Stimulated activated CD8-positive, alpha-beta memory T cell treated with anti-CD3 and anti-CD28 coated beads, Interleukin-12 subunit alpha, Interleukin-12 subunit beta, amount 100 ng/mL, for 24 hours (primary cell): ENCODE measurements around the gene PDGFD.

Experiments
- DNase-seq: peaks from one replicate; pipeline ENCODE4 v3.0.0-alpha.2; 2020; ENCODE audit errors: extremely low read depth

The PDGFD gene

DNA sequence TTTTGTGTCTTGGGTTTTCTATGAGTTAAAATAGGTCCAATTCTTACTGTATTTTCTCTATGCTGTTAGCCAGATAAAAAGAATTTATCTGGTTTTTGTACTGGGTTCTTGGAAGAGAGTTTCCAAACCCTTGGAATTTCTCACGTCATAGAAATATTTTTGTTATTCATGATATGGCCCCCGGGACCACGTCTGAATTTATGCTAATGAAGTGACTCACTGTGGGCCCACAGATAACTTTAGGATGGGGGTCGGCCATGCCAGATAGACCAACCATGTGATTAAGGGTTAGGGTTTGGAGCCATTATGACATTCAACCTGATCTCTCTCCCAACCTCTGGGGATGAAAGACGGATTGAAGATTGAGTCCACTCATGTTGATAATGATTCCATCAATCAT is 163.1 kb downstream of the PDGFD start:
- no peak for DNase-seq

DNA sequence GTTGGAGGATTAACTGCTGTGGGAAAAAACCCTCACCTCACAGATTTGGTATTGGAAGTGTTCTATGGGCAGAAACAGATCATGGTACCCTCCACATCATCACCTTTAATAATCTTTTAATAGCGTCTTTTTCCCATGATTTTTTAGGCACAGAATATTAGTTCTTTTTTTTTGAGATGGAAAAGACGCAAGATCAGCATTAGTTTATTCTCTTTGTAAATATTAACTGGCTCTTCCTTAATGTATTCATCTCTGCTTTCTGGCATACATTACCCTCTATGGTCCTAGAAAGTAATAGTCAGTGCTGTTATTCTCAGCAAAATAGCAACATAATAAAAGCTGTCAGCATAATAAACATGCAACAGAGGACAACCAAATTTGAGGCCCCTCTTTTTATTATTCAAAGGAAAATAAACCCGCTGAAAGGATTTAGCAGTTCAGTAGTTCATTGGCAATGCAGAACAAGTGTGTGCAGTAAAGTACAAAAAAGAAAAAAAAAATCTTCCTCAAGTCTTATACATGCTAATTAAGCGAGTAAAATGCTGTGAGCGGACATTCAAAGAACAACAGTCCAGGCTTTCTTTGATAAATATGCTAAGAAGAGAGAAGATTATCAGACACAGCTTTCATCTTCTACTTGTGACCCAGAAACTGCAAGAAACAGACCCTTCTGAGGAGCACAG is 165.0 kb downstream of the PDGFD start:
- DNase-seq: no peak

DNA sequence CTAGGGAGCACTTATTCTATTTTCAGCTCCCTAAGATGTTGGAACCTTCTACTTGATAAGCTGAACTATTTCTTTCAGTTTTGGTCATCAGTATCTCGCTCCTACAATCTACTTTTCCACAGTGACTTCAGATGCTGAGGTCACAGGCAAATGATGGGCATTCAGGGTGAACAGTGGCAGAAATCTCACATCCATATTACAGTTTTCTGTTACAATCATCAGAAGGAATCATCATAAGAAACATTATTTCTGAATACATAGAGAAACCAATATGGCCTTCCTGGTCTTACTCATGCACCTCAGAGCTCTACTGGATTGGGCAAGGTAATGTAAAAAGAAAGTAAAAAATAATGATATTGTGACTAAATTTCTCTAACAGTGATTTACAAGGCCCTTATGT is 166.9 kb downstream of the PDGFD start:
- DNase-seq: no peak

DNA sequence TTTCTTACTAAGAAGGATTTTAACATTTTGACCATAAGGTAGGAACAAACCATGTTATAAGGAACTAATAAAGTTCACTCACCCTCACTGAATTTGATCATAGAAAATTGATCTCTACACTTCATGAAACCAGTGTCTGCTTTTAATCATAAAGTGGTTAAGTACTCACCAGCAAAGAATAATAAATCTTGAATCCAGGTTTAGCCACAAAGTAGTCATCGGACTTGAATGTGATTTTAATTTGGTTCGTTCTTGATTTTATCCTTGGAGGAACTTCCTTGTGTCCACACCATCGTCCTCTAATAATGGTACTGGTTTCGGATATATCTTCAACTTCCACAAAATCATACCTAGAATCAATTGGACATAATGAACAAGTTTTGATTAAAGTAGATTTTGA is 168.1 kb downstream of the PDGFD start:
- DNase-seq: no peak

DNA sequence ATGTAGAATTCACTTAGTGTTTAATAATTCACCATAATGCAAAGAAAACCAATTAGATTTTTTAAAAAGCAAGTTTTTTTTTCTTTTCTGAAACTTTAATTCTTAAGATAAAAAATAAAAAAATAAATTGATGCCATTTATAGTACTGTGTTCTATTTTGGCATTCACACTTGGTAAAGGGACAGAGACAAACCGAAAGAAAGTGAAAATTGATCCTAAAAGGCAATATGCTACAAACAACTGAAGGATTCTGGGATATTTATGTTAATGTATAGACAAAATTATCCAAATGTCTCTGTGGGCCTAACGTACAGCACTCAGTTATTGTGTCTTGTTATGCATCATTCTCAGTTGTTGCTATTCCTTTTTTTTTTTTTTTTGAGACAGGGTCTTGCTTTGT is 169.4 kb downstream of the PDGFD start:
- no peak for DNase-seq

DNA sequence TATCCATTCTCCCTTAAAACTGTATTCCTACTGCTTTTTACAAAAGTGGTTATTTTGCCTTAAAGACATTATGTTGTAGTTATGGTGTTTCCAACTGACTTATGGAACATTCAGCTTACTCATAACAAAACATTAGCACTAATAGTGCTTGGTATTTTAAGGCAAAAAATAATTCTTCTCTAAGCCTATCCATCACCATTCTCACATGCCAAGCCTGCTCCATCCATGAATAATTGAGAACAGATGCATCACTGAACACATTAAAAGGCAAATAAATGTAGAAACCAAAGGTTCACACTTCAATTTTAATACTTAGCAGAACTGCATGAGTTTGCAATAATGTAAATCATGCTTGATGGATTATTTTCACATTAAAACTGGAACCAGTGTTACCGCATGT is 169.9 kb downstream of the PDGFD start:
- DNase-seq: no peak

DNA sequence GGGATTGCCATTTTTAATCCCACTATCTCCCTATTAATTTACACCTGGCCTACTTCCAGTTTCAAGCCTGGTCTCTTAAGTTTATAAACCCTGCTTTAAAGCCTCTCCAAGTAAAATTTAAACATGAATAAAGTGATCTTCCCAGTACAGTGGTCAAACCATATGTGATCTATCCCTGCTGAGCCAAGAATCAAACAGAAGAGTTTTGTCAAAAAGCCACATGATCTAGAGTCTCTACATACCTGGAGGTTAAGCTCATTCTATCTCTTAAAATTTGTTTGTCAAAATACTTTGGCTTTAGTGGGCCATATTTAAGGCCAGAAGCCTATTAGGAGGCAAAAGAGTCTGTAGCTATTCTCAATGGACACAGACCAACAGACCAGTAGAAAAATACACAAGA is 170.4 kb downstream of the PDGFD start:
- DNase-seq: no peak

DNA sequence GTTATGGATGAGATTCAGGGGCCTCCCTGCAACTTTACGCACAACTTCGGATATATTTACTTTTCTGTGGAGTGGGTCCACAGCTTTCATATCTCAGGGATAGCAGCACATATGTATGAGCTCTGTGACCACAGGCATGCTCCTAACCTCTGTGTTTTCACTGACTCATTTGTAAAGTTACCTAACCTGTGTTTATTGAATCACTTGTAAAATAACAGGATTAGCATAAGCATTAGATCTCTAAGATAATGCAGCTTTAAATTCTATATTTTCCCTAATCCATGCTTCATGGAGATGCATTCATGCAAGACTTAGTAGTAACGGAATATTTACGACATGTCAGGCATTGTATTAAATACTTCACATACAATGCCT is 175.4 kb downstream of the PDGFD start:
- DNase-seq: no peak

DNA sequence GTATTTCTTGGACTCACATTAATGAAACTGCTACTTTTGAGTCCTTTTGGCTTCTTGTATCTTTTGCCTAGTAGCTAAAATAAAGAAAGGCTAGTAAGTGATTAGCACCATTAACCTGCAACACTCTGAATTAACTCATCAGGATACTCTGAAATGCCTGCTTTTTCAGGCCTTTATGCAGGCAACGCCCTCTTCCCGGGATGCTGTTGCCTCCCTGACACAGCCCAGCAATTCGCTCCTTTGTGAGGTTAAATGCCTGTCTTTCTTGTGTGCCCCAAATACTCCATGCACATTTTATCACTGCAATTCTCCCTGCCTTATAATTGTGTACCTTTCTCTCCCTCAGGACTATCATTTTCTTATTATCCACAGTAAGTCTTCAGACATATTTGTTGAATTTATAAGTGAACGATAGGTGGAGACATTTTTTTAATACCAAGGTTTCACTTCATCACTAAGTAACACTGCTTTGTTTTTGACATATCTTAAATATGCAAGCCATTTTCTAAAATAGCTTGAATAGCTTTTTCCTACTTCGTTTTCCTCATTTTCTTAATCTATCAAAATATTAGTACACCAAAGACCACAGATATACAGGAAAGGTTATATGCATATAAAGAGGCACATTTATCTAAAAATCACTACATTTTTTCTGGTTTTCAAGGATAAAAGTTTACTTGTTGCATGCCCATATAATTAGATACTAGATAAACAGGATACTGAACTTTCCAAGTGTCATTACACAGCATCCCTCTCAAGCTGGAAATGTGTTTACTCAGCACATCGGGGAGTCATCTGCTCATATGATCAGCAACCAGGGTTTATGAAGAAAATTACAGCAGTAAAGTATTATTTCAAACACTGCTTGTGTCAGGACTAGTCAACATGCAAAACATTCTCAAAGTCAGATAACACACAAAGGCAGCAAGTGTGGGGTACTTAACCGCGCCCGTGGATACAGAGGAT is 176.0 kb downstream of the PDGFD start:
- no peak for DNase-seq

DNA sequence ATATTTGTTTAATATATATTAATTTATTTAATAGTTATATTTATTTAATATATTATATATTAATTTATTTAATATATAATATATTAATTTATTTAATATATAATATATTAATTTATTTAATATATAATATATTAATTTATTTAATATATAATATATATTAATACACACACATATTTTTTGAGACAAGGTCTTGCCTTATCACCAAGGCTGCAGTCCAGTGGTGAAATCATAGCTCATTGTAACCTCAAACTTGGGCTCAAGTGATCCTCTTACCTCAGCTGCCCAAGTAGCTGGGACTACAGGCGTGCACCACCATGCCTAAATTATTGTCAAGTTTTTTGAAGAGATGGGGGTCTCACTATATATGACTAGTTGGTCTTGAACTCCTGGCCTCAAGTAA is 178.9 kb downstream of the PDGFD start:
- no peak for DNase-seq

DNA sequence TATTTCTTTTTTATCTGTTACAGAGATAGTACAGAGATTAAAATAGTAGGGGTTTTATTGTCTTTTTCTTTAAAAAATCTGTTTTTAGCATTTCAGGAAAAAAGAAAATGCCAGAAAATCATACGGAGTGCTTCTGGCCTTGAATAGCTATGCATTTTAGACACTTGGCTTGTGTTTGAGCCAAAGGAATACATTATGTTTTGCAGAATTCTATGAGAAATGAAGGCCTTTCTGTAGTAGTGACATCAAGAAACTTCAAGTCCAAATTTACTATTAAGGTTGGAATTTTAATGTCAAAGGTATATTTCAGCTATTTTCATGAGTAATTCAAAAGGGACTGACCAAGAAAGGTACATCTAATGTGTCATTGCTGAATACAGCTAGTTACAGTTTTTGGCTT is 183.8 kb downstream of the PDGFD start:
- DNase-seq: no peak

DNA sequence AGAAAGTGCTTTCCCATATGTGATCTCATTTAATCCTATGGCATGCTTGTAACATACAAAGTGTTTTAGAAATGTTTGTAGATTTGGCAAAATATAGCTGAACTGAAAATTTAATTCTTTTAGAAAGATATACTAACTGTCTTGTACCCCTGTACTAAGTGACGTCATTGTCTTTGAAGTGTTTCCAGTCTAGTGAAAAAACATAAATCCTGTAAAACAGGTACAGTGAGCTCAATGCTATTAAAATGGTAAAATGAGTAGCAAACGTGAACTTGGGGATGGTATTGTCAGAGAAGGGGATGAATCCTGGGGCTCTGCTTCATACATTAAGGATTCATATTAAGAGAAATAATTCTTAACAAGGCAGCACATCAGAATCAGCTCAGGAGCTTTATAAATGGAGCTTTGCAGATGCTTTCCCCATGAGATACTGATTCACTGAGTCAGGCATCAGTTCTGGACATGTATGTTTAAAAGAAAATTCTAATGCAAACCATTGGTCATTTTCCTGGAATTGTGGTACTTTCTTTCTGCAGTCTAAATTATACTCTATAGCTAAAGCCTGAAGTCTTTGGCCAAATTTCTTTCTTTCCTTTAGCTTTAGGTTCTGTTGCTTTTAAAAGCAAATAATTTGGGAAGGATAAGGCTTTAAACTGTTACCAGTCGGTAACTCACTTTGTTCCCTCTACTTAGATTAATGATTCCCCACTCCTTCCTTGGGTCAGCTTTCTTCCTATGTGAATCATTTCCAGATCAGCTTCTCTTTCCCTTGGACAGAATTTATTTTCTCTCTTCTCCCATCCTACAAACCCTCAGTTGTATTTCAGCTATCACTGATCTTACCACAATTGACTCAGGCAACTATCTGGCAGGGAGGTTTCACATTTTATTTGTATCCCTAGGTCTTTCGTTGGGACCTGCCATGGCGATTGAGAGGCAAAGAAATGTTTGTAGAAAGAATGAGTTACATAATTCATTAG is 185.0 kb downstream of the PDGFD start:
- no peak for DNase-seq

DNA sequence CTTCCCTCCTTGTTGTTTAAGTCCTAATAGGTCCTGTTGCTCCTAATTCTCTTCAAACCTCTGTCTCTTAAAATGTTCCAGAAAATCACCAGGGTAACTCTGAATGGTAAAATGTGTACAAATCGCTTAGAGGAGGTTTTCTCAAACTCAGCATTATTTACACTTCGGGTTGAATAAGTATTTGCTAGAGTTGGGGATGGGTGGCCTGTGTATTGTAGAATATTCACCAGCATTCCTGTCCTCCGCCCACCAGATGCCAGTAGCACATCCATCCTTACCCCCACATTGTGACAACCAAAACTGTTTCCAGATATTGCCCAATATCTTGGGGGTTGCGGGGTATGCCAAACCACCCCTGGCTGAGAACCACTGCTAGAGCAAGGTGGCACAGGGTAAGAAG is 191.9 kb downstream of the PDGFD start:
- DNase-seq: no peak

DNA sequence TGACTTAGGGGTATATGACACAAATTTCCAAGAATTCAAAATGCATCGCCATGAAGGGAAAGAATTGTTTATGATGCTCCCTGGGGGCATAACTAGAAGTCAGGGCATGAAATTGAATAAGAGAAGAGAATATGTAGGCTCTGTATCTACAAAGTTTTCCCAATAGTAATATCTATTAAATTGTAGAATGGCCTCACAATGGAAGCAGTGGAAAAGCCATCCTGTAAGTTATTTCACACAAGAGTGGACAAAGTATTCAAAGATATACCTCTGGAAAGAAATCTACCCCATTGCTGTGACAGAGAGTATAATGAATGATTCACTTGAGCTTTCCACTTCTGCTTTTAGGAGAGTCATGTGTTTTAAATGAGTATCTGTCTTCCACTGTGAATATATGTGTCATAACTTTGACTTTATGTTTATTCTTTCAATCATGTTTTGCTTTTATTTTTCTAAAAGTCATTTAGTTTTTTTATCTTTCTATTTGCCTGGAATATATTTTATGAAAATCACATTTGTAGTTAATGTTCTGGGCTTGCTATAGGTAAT is 193.2 kb downstream of the PDGFD start:
- DNase-seq: no peak

DNA sequence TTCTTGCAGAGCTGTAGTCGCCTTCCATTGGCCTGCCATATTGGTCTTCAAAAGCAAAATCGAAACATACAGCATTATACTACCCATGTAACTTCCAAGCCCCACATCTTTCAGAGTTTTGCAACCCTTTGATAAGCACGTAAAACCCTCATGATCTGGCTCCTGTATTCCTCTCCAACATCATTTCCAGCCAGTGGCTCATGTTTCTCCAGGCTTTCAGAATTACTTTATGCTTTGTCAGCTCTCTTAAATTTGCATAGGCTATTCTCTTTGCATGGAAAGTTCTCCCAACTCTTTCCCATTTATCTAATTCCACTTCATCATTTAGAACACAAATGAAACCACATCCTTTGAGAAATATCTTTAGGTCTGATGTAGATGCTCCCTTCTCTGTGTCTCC is 195.3 kb downstream of the PDGFD start:
- no peak for DNase-seq

DNA sequence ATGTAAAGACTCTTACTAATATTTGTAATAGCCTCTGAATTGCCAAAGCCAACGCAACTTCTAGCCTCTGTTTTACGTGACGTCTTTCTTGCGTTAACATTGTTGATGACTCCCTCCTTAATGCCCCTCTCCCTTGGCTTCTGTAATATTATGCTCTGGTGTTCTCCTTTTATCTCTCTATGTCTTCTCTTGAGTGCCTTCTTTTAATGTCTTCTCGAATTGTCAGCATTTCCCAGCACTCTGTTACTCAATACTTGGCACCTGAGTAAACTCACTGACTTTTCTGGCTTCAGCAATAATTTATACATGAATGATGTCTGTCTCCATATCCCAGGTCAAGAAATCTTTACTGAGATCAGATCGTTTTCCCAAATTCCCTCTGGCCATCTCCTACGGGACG is 196.0 kb downstream of the PDGFD start:
- DNase-seq: no peak

DNA sequence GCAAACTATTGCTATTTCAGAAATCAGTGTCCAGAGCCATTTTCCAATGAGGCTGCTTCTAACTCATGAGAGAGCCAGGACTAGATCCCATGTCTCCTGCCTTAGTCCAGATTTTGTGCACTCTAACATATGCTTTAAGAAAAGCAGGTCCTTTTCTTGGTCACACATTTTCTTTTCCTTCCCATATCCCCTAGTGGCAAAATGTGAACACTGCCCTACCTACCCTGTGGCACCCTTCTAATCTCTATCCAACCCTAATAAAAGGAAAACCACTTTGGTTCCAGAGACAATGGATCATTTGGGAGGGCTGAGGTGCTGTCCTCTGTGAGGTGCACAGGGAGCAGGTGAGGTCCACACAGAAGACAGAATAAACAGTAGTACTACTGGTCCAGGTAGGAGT is 199.6 kb downstream of the PDGFD start:
- DNase-seq: no peak

DNA sequence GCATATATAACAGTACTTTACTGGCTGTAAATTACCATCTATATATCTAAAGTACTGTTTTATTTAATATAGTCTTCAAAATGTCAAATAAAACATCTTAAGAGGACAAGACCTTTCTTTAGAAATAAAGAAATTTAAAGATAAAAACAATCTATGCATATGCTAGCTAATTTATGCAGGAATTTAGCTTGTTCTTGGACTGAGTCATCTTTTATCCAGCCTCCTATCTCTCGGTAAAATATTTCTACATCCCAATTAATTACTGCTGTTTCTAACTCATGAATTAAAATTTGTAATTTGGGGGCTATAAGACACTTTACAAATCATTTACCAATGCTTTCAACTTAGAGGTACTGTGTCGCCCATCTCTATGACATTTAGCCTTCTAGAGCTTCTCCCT is 200.3 kb downstream of the PDGFD start:
- no peak for DNase-seq

DNA sequence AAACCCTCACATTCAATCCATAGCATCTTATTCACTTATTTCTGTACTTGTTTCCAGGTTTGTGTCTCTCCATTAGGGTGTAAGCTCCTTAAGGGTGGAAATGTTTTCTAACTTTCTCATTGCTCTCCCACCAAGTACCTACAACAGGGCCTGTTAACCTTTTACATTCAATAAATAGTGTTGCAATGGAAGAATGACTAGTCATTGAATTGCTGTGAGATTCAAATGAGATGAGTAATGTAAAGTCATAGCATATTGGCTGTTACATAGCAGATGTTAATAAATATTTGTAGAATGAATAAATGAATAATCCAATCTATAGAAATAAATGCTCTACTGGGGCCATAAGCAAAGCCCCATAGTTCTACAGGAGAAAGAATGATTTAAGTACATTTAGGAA is 202.9 kb downstream of the PDGFD start:
- DNase-seq: no peak

DNA sequence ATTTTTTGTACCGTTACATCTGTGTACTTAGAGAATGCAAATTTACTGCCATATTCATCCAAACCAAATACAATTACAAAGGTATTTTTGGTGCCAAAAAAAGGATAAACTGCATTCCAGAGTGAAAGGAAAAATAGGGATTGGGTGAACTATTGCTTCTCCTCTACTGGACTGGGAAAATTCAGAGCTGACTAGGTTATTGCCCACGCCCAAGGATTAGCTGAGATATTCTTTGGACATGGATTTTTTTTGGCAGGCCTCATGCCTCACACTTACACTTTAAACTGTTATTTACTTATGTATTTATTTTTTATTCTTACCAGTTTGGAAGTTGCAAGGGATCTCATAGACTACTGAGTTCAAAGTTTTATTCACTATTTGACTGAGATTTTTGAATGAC is 203.8 kb downstream of the PDGFD start:
- DNase-seq: no peak

DNA sequence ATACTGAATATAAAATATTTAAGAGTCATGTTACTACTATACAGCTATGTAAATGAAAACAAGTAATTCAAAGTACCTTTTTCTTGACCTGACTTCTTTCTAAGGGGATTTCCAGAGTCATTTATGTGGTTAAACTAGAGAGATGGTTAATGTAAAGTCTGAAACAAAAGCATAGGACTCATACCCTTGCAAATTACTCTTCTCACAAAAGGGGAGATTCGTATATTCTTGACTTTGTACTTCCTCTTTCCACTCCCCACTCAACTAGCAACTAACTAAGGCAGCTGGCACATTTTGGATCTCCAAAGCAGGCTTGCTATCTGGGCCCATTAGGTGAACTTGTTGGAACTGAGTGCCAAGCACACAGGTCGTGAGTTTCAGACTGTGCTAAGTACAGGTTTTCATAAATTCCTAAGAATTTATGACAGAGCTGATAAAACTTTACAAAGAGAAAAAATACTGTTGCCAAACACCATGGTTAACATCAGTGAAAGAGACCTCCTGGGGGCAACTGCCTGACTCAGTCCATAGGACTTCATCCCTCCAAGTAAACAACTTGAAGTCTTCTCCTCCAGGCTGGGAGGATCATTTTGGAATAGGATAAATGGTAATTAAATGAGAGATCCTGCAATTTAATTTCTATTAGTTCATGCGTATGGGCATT is 204.5 kb downstream of the PDGFD start:
- no peak for DNase-seq
